Measurements from ENCODE around the gene LRRC4C.

GRCh38 chr11:41134971-41135370 is 324.5 kb downstream of the LRRC4C start:
- TF ChIP-seq CTCF (IDR thresholded peaks at IDR 0.05 in 2 of 3, conservative IDR thresholded peaks at IDR 0.05 in 1 of 3; ENCODE audit: control insufficient read depth in 2 of 3, extremely low read depth in 1 of 3, insufficient read depth in 1 of 3, low read depth in 3 of 3, low read length in 3 of 3) (no peak), FOS (IDR thresholded peaks at IDR 0.05; ENCODE audit: borderline replicate concordance, extremely low read depth, insufficient read length) (no peak), POLR2AphosphoS5 (IDR thresholded peaks at IDR 0.05; ENCODE audit: low read length) (no peak), REST (IDR thresholded peaks at IDR 0.05; ENCODE audit: low read depth, low read length) (no peak), GATAD2B (conservative IDR thresholded peaks at IDR 0.05; ENCODE audit: low read depth) (no peak), MAX (IDR thresholded peaks at IDR 0.05; ENCODE audit: low read depth, low read length) (no peak), FOXM1 (IDR thresholded peaks at IDR 0.05; ENCODE audit: low read depth, low read length) (no peak)
